NCI-H82 (cell line): Measurements from ENCODE around the gene OSBPL10.

Experiments used
- DNase-seq: peaks from one replicate; lab custom pipeline; 2025; lab: John Stamatoyannopoulos, UW

Gene OSBPL10

DNA sequence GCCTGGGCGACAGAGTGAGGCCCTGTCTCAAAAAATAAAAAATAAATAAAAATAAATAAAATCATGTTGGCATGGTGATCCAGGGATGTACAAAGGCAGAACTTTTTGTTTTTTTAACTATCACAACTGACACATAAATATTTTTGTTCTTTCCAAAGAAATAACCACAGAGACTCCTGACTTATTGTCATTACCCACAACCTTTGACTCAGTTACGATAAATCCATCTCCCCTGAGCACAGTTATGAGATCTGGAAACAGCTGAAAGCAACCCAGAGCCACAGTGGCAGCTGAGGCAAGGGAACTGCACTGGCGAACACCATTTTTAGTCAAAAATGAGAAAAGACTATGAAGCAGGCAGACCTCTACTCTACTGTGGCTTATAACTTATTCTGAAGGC lies 24.0 kb downstream of the OSBPL10 start:
- no peak for DNase-seq

- no peak for DNase-seq
Observed at GRCh38 chr3:31955581-31955980, 25.5 kb downstream of the OSBPL10 start.

GRCh38 chr3:31953636-31954035 lies 27.4 kb downstream of the OSBPL10 start:
- DNase-seq, result no peak

DNA sequence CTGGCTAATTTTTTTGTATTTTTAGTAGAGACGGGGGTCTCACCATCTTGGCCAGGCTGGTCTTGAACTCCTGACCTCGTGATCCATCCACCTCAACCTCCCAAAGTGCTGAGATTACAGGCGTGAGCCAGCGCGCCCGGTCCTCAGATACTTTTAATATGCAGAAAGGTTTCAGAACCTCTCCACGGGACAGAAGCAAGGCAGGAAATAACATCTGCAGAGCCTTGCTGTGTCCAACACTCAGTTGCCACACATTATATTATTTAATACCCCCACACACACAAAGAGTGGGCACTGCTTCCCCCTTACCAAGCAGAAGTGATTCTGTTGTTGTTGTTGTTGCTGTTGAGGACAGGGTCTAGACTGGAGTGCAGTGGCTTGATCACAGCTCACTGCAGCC lies 28.0 kb downstream of the OSBPL10 start:
- DNase-seq, result no peak

- DNase-seq, result no peak
Observed at GRCh38 chr3:31952205-31952604, 28.9 kb downstream of the OSBPL10 start.

- no peak for DNase-seq
Observed at GRCh38 chr3:31948280-31948679, 32.8 kb downstream of the OSBPL10 start.

- no peak for DNase-seq
Observed at GRCh38 chr3:31947671-31948091, 33.4 kb downstream of the OSBPL10 start.

- DNase-seq, result no peak
Observed at GRCh38 chr3:31947162-31947561, 33.9 kb downstream of the OSBPL10 start.

DNA sequence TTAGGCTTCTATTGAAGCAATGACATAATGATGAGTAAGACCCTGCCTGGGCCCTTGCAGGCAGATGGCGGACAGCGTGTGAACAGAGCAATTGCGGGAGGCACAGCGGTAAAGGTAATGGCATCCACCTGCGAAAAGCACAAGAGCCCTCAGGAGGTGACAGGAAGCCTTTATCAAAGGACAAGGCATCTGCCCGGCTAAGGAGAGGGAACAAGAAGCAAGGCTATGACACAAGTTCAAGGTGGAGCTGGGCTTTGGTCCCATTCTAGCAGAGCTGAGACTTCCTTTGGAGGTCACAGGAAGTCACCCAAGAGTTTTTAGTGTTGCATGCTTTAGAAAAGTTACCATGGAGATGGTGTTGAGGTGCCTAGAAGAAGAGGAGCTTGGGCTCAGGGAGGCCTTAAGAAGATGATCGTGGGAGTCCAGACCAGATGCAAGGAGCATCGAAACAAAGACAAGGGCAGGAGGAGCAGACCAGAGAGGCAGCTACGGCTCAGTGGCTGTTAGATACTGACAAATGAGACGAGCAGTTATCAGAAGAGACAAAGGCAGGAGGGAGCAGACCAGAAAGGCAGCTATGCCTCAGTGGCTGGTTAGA lies 34.5 kb downstream of the OSBPL10 start:
- DNase-seq, result no peak

DNA sequence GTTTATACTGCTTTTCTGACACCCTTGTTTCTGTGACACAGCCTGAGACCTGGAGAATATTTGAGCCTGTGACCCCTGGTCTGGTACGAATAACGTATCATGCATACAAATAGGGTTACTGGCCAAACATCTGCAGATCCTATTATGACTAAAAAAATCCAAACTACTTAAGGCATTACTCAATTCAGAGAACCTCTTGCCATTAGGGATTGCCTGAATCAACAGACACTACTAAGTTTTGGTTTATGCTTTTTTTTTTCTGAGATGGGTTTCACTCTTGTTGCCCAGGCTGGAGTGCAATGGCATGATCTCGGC lies 35.4 kb downstream of the OSBPL10 start:
- no peak for DNase-seq

DNA sequence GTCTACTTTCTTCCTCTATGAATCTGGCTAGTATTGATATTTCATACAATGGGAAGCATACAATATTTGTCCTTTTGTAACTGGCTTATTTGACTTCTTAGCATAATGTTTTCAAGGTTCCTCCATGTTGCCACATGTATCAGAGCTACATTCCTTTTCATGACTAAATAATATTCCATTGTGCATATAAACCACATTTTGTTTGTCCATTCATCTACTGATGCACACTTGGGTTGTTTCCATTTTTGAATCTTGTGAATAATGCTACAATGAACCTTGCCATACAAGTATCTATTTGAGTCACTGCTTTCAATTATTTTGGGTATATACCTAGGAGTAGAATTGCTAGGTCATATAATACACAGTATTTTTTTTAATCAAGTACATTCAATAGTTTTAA lies 38.0 kb downstream of the OSBPL10 start:
- DNase-seq, result no peak

DNA sequence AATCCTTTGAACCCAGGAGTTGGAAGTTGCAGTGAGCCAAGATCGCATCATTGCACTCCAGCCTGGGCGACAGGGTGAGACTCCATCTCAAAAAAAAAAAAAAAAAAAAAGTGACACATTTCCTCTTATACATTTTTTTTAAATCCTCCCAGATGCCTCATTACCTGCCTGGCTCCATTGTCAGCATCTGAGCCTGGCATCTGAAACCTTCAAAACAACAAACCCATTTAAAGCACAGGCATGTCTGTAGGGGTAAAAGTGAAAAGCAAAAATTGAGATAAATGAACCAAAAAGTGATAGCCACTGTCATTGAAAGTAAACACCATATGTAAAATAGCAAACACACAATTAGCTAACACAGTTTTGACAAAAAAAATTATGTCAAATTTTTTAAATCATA lies 38.6 kb downstream of the OSBPL10 start:
- DNase-seq, result no peak

DNA sequence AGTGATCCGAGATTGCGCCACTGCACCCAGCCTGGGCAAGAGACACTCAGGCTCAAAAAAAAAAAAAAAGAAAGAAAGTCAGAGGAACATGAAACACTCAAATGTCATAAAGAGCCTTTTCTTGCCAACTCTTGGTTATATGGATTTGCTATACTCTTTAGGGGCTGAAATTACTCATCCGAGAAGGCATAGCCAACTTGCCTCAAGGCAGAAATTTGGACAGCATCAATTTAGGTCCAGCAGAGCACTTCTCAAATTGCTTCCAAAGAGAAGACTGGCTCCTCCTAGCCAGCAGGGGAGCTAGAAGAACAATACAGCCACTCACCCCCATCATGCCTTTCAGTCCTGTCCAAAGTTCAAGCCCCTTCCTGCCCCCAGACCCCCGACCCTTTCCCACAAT lies 43.8 kb downstream of the OSBPL10 start:
- DNase-seq, result no peak

DNA sequence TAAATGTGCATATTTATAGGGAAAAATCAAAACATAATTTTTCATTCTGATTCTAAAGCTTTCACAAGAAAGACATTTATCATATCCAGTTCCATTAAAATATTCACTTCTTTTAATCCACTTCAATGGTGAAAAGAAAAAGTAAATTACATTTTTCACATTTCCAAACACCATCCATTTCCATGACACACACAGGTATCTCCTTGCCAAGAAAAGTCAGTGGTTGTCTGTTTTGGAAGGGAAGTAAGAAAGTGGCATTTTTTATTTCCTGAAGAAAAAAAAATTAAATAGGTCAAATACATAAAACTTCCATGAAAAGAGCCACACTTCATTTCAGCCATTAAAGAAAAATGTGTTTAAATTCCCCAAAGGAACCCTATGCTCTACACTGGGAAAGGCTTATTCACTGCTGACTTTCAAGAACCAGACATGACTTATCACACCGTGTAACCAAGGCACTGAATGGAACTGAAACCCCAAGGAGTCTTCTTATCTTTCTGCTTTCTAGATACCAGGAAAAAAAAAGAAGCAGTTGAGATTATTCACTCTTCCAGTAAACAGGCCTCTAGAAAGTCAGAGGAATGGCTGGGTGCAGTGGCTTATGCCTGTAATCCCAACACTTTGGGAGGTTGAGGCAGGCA lies 44.5 kb downstream of the OSBPL10 start:
- DNase-seq, result no peak

DNA sequence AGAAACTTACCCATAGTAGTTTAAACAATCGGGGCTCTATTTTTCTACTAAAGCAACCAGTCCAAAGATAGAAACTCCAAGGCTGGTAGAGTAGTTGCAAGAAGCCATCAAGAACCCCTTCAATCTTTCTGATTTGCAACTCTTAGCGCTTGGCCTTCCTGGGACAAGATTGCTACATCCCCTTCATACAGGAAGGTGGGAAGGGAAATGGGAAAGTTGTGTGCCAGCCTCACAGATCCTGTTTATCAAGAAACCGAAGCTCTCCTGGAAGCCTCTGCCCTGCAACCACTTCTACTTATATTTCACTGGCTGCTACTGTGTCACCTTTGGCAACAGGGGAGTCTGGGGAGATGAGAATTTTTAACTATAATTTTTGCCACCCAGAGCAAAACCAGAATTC lies 46.2 kb downstream of the OSBPL10 start:
- no peak for DNase-seq

- no peak for DNase-seq
Observed at GRCh38 chr3:31934018-31934417, 47.0 kb downstream of the OSBPL10 start.

DNA sequence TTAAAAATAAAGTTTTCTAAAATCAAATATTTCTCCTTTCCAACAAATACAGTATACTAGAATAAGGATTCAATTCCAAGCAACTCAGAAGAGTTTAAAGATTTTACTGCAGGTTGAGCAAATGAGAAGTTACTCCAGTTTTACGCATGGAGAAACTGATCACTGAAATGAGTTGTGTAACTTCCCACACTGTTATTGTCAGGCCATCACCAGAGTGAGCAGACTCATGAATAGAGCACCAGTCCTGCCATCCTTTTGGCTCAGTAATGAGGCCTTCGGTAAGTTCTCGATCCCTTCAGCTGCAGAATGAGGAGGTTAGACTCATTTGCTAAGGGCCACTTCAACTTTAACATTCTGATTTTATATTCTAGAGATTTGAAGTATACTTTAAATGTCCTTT lies 48.1 kb downstream of the OSBPL10 start:
- no peak for DNase-seq

- no peak for DNase-seq
Observed at GRCh38 chr3:31929826-31930502, 51.1 kb downstream of the OSBPL10 start.

GRCh38 chr3:31927811-31928210 lies 53.3 kb downstream of the OSBPL10 start:
- DNase-seq, result no peak

- no peak for DNase-seq
Observed at GRCh38 chr3:31926543-31926942, 54.5 kb downstream of the OSBPL10 start.

- DNase-seq, result no peak
Observed at GRCh38 chr3:31925271-31925630, 55.8 kb downstream of the OSBPL10 start.

DNA sequence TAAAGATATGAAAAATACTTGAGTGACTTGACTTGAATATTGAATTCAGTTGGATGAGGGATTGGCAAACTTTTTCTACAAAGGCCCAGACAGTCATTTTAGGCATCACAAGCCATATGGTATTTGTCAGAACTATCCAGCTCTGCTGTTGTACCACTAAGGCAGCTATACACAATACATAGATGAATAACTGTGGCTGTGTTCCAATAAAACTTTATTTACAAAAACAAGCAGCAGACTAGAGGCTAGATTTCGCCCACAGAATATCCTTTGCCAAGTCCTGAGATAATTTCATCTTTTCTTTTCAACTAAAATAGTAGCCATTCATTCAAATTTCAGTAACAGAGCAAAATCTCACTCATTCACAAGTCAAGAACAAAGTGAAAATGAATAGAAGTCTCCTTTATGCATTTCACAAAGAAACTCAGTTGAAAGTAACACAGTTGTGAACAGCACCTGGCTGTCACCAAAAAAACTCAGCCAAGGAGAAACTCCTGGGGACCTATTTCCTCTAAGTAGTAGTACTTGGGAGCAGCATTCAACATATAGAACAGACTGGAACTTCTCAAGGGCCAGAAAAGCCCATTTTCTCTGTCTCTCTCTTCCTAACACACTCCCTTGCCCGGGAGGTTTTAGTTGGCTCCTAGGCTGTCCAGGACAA lies 56.3 kb downstream of the OSBPL10 start:
- no peak for DNase-seq

GRCh38 chr3:31922962-31923361 lies 58.1 kb downstream of the OSBPL10 start:
- DNase-seq, result no peak
